GM23338 (cell line): Measurements from ENCODE around the gene FKBP1A. TPM values are rescaled to one million over a fixed set of nuclear protein-coding genes. Genes with fewer than 3 reads are reported as not detected.

ENCODE experiments used
- ATAC-seq: fragments of 200-7000 bp; cut with Tn5 transposase; 3 replicates; pipeline ENCODE4 v1.9.1; 2020
- DNase-seq: peaks from one replicate; pipeline ENCODE4 v3.0.0-alpha.2; 2015; ENCODE audit warnings: low spot score
- H2AFZ ChIP-seq: fragments of 200-600 bp; sonication (generic); 2 replicates; pipeline ENCODE4 v1.8.0; 2016; ENCODE audit warnings: antibody characterized with exemption, mild to moderate bottlenecking, moderate library complexity
- H3F3A ChIP-seq: fragments of 200-600 bp; sonication (generic); replicated peaks from 2 replicates; pipeline ENCODE4 v1.8.0; 2017; ENCODE audit warnings: antibody characterized with exemption, mixed run types, low read depth
- H3K27ac ChIP-seq: fragments of 200-600 bp; sonication (generic); 2 replicates; pipeline ENCODE4 v1.6.1; 2016; ENCODE audit warnings: low read depth
- H3K27me3 ChIP-seq: fragments of 200-600 bp; sonication (generic); 2 replicates; pipeline ENCODE4 v1.8.0; 2016; ENCODE audit warnings: mild to moderate bottlenecking, mixed run types, moderate library complexity; ENCODE audit not compliant: insufficient read depth
- H3K36me3 ChIP-seq: fragments of 200-600 bp; sonication (generic); 2 replicates; pipeline ENCODE4 v1.8.0; 2016; ENCODE audit warnings: mild to moderate bottlenecking; ENCODE audit not compliant: insufficient read depth
- H3K4me1 ChIP-seq: fragments of 200-600 bp; sonication (generic); 2 replicates; pipeline ENCODE4 v1.8.0; 2016; ENCODE audit warnings: mild to moderate bottlenecking, moderate library complexity; ENCODE audit not compliant: insufficient read depth
- H3K4me2 ChIP-seq: fragments of 200-600 bp; sonication (generic); 2 replicates; pipeline ENCODE4 v1.7.1; 2017; ENCODE audit warnings: mixed run types
- H3K4me3 ChIP-seq: fragments of 200-600 bp; sonication (generic); 2 replicates; pipeline ENCODE4 v1.6.1; 2016; ENCODE audit warnings: mixed run types
- H3K79me2 ChIP-seq: fragments of 200-600 bp; sonication (generic); replicated peaks from 2 replicates; pipeline ENCODE4 v1.8.0; 2017; ENCODE audit warnings: mild to moderate bottlenecking; ENCODE audit not compliant: insufficient read depth
- H3K9me2 ChIP-seq: fragments of 200-600 bp; sonication (generic); 2 replicates; pipeline ENCODE4 v1.8.0; 2017; ENCODE audit not compliant: insufficient read depth
- H4K20me1 ChIP-seq: fragments of 200-600 bp; sonication (generic); replicated peaks from 2 replicates; pipeline ENCODE4 v1.8.0; 2017; ENCODE audit warnings: mild to moderate bottlenecking; ENCODE audit not compliant: insufficient read depth
- H3K27ac Mint-ChIP-seq: 2 replicates; pipeline ENCODE4 v1.8.0; 2020; ENCODE audit warnings: inconsistent platforms, mild to moderate bottlenecking, moderate library complexity, mixed read lengths
- H3K27me3 Mint-ChIP-seq: 3 replicates; pipeline ENCODE4 v1.8.0; 2022; ENCODE audit warnings: low read depth, mild to moderate bottlenecking, moderate library complexity, mixed read lengths, inconsistent platforms; ENCODE audit not compliant: insufficient read depth, poor library complexity
- H3K36me3 Mint-ChIP-seq: 3 replicates; pipeline ENCODE4 v1.8.0; 2021; ENCODE audit warnings: low read depth, mild to moderate bottlenecking, inconsistent platforms, moderate library complexity, mixed read lengths
- H3K4me1 Mint-ChIP-seq: 3 replicates; pipeline ENCODE4 v1.8.0; 2020; ENCODE audit warnings: mild to moderate bottlenecking, inconsistent platforms, mixed read lengths
- H3K4me3 Mint-ChIP-seq: 3 replicates; pipeline ENCODE4 v1.8.0; 2021; ENCODE audit warnings: moderate library complexity, mild to moderate bottlenecking, inconsistent platforms, mixed read lengths
- H3K9me3 Mint-ChIP-seq: 3 replicates; pipeline ENCODE4 v1.8.0; 2020; ENCODE audit warnings: moderate library complexity, mild to moderate bottlenecking, inconsistent platforms, mixed read lengths
- ETS1 ChIP-seq: IDR thresholded peaks from 2 replicates; pipeline ENCODE4 v1.6.1; 2016; ENCODE audit warnings: antibody characterized with exemption
- NANOG ChIP-seq: IDR thresholded peaks from 2 replicates; pipeline ENCODE4 v1.6.1; 2016; ENCODE audit warnings: antibody characterized with exemption, borderline replicate concordance
- ZNF114 ChIP-seq: fragments of 250-450 bp; sonication (Bioruptor Pico); IDR thresholded peaks from 2 replicates; pipeline ENCODE4 v1.5.0; 2020; ENCODE audit warnings: mild to moderate bottlenecking, moderate library complexity
- polyA plus RNA-seq: library from polyadenylated mRNA; unstranded; fragments of >200 nt; fragmentation: Nextera tagmentation; extraction: Ambion mirVana; gene quantifications from 2 replicates; pipeline ENCODE4 v1.2.1, GENCODE V29; 2016
- total RNA-seq: library from RNA; depleted of rRNA; stranded (reverse); fragments of >200 nt; shearing (Covaris generic); gene quantifications from 2 replicates; pipeline ENCODE4 v1.2.3, GENCODE V29; 2014
- TF ChIP-seq, protein P1 (sequence below): fragments of 250-450 bp; sonication (Bioruptor Pico); IDR thresholded peaks from 2 replicates; pipeline ENCODE4 v1.5.0; 2020; ENCODE audit warnings: mild to moderate bottlenecking, moderate library complexity
- TF ChIP-seq, protein P2 (sequence below), 2 experiments: fragments of 200-600 bp in 1 of 2; sonication (generic) in 1 of 2; conservative IDR thresholded peaks; 2 replicates each; pipeline versions ENCODE4 v1.5.1 to v1.6.1; 2016 to 2017; ENCODE audit warnings: antibody characterized with exemption in 2 of 2, low read depth in 2 of 2, mild to moderate bottlenecking in 2 of 2, moderate library complexity in 1 of 2

FKBP1A gene
- total and polyA plus RNA-seq, 2 experiments from 2014 or later, result 171 to 350 TPM

DNA sequence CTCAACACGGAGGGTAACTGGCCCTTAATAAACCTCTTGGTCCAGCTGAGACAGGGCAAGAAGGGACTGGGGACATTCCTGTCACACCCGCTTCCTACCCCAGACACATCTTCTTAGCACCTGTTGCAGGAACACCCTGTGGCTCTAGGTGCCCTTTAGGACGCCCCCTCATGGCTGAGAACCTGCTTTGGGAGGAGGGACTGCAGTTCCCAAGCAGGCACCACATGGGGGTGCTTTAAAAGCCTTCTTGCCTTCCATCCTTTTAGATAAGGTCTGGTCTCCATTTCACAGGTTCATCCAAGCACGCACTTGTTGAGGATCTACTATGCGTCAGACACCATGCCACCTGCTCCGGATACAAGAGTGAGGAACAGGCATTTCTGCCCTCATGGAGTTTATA lies 47.2 kb upstream of the FKBP1A start:
- no peaks in the 10 kb centered on the region for H3K9me2 ChIP-seq
- no peak overlapping the region for H3K27ac Mint-ChIP-seq
- no peak overlapping the region for H3K4me3 ChIP-seq
- H3K4me1 ChIP-seq, result no peaks in the 10 kb centered on the region
- H2AFZ ChIP-seq, result no peak overlapping the region
- peaks cover 5% of the 10 kb centered on the region for H3K27me3 Mint-ChIP-seq
- H3K4me2 ChIP-seq, result no peak overlapping the region
- H4K20me1 ChIP-seq, result no peaks in the 10 kb centered on the region; the same call in 1 of the 2 replicates
- no peaks in the 10 kb centered on the region for H3K27me3 ChIP-seq
- H3K27ac ChIP-seq, result no peak overlapping the region
- H3K4me3 Mint-ChIP-seq, result no peak overlapping the region
- peaks cover 15% of the 10 kb centered on the region for H3K36me3 ChIP-seq
- TF ChIP-seq, protein P1, sequence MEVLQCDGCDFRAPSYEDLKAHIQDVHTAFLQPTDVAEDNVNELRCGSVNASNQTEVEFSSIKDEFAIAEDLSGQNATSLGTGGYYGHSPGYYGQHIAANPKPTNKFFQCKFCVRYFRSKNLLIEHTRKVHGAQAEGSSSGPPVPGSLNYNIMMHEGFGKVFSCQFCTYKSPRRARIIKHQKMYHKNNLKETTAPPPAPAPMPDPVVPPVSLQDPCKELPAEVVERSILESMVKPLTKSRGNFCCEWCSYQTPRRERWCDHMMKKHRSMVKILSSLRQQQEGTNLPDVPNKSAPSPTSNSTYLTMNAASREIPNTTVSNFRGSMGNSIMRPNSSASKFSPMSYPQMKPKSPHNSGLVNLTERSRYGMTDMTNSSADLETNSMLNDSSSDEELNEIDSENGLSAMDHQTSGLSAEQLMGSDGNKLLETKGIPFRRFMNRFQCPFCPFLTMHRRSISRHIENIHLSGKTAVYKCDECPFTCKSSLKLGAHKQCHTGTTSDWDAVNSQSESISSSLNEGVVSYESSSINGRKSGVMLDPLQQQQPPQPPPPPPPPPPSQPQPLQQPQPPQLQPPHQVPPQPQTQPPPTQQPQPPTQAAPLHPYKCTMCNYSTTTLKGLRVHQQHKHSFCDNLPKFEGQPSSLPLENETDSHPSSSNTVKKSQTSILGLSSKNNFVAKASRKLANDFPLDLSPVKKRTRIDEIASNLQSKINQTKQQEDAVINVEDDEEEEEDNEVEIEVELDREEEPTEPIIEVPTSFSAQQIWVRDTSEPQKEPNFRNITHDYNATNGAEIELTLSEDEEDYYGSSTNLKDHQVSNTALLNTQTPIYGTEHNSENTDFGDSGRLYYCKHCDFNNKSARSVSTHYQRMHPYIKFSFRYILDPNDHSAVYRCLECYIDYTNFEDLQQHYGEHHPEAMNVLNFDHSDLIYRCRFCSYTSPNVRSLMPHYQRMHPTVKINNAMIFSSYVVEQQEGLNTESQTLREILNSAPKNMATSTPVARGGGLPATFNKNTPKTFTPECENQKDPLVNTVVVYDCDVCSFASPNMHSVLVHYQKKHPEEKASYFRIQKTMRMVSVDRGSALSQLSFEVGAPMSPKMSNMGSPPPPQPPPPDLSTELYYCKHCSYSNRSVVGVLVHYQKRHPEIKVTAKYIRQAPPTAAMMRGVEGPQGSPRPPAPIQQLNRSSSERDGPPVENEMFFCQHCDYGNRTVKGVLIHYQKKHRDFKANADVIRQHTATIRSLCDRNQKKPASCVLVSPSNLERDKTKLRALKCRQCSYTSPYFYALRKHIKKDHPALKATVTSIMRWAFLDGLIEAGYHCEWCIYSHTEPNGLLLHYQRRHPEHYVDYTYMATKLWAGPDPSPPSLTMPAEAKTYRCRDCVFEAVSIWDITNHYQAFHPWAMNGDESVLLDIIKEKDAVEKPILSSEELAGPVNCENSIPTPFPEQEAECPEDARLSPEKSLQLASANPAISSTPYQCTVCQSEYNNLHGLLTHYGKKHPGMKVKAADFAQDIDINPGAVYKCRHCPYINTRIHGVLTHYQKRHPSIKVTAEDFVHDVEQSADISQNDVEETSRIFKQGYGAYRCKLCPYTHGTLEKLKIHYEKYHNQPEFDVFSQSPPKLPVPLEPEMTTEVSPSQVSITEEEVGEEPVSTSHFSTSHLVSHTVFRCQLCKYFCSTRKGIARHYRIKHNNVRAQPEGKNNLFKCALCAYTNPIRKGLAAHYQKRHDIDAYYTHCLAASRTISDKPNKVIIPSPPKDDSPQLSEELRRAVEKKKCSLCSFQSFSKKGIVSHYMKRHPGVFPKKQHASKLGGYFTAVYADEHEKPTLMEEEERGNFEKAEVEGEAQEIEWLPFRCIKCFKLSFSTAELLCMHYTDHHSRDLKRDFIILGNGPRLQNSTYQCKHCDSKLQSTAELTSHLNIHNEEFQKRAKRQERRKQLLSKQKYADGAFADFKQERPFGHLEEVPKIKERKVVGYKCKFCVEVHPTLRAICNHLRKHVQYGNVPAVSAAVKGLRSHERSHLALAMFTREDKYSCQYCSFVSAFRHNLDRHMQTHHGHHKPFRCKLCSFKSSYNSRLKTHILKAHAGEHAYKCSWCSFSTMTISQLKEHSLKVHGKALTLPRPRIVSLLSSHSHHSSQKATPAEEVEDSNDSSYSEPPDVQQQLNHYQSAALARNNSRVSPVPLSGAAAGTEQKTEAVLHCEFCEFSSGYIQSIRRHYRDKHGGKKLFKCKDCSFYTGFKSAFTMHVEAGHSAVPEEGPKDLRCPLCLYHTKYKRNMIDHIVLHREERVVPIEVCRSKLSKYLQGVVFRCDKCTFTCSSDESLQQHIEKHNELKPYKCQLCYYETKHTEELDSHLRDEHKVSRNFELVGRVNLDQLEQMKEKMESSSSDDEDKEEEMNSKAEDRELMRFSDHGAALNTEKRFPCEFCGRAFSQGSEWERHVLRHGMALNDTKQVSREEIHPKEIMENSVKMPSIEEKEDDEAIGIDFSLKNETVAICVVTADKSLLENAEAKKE (CRISPR knock-in tag), result peak; percentile 60; the same call in 1 of the 2 replicates
- TF ChIP-seq, protein P2, sequence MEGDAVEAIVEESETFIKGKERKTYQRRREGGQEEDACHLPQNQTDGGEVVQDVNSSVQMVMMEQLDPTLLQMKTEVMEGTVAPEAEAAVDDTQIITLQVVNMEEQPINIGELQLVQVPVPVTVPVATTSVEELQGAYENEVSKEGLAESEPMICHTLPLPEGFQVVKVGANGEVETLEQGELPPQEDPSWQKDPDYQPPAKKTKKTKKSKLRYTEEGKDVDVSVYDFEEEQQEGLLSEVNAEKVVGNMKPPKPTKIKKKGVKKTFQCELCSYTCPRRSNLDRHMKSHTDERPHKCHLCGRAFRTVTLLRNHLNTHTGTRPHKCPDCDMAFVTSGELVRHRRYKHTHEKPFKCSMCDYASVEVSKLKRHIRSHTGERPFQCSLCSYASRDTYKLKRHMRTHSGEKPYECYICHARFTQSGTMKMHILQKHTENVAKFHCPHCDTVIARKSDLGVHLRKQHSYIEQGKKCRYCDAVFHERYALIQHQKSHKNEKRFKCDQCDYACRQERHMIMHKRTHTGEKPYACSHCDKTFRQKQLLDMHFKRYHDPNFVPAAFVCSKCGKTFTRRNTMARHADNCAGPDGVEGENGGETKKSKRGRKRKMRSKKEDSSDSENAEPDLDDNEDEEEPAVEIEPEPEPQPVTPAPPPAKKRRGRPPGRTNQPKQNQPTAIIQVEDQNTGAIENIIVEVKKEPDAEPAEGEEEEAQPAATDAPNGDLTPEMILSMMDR (conservative IDR thresholded peaks at IDR 0.05; ENCODE audit: low read depth in 2 of 2), result peak; percentile 72 to 92
- TF ChIP-seq NANOG, result no peak
- no peak for TF ChIP-seq ETS1
- TF ChIP-seq ZNF114 (CRISPR knock-in tag), result no peak
- peak; percentile 85 for DNase-seq
- no peaks in the 10 kb centered on the region for H3K79me2 ChIP-seq
- peaks cover 37% of the 10 kb centered on the region for H3K36me3 Mint-ChIP-seq
- H3F3A ChIP-seq, result no peaks in the 10 kb centered on the region
- H3K9me3 Mint-ChIP-seq, result no peaks in the 10 kb centered on the region; the same call in 2 of the 3 replicates
- ATAC-seq, result peak; percentile 90
- H3K4me1 Mint-ChIP-seq, result peaks cover 9% of the 10 kb centered on the region; the same call in 2 of the 3 replicates
